22Rv1 (cell line): ENCODE results near the gene CREB5.

Source experiments
- CTCF ChIP-seq: fragments of 450-650 bp; IDR thresholded peaks from 2 replicates; pipeline ENCODE4 v1.5.1; 2017; ENCODE audit warnings: mild to moderate bottlenecking
- ZFX ChIP-seq: fragments of 450-650 bp; IDR thresholded peaks from 2 replicates; pipeline ENCODE4 v1.6.1; 2017; ENCODE audit warnings: antibody characterized with exemption, borderline replicate concordance

- TF ChIP-seq CTCF (no peak), ZFX (no peak)
Measured at GRCh38 chr7:28618383-28618782, 206.1 kb downstream of the CREB5 start.
